Measurements from ENCODE around the gene SIPA1. TPM values are rescaled to one million over a fixed set of nuclear protein-coding genes. Genes with fewer than 3 reads are reported as not detected.

Gene SIPA1
- total RNA-seq, 1 experiment from 2014 or later: 105 TPM

DNA sequence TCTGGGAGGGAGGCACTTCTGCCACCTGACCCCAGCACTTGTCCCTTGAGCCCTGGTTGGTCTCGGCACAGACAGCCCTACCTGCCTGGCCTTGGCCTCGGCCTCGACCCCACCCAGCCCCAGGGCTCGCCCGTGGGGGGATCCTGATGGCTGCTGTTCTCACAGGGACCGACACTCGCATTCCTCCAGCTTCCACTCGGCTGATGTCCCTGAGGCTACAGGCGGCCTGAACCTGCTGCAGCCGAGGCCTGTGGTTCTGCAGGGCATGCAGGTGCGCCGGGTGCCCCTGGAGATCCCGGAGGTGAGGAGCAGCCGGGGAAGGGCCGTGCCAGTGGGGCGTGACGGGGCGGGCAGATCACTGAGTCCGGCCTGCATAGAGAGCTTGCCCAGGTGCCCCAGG is 17.2 kb upstream of the SIPA1 start:
- Histone ChIP-seq H3K4me2 (ENCODE audit: low read length) (no peak overlapping the region), H3K9me2 (ENCODE audit: insufficient read depth) (no peaks in the 10 kb centered on the region), H2AFZ (ENCODE audit: low read depth, low read length, poor library complexity, severe bottlenecking) (no peak overlapping the region), H3K4me3 (replicated peaks in 1 of 2; ENCODE audit: low read depth in 1 of 2, low read length in 2 of 2) (no peak overlapping the region), H3K27ac (ENCODE audit: low read depth, low read length) (no peak overlapping the region), H3K4me1 (ENCODE audit: control insufficient read depth in 1 of 2, insufficient read depth in 2 of 2, low read length in 2 of 2) (peaks cover 4 to 11% of the 10 kb centered on the region in 2 experiments), H3K9ac (ENCODE audit: low read length) (no peak overlapping the region), H3K79me2 (ENCODE audit: insufficient read depth, low read length) (peaks cover 33% of the 10 kb centered on the region), H4K20me1 (ENCODE audit: insufficient read depth) (no peaks in the 10 kb centered on the region), H3K9me3 (ENCODE audit: control insufficient read depth in 1 of 2, insufficient read depth in 1 of 2, low read depth in 1 of 2, low read length in 2 of 2) (no peaks in the 10 kb centered on the region), H3K27me3 (ENCODE audit: insufficient read depth, low read length) (no peaks in the 10 kb centered on the region), H3K36me3 (ENCODE audit: control insufficient read depth in 1 of 2, insufficient read depth in 2 of 2, low read length in 2 of 2) (peaks cover 22 to 24% of the 10 kb centered on the region in 2 experiments; a peak in 3 of 4 replicates)
- ATAC-seq (no peak), DNase-seq (ENCODE audit: low read depth, low spot score) (no peak)
- CTCF ChIA-PET: no interaction called here
- POLR2A ChIA-PET: no interaction called here
- RAD21 ChIA-PET (ENCODE audit: low non-redundant PET in 1 of 2, low total read pairs in 2 of 2, uncharacterized antibody in 2 of 2, unreplicated experiment in 2 of 2): no interaction called here
- intact Hi-C loops (cut with micrococcal nuclease): no loop called here
- no TSS peak for BruUV-seq (replicated peaks)
- TF ChIP-seq EZH2 (IDR thresholded peaks at IDR 0.05): no peak
- TF ChIP-seq, protein P1, sequence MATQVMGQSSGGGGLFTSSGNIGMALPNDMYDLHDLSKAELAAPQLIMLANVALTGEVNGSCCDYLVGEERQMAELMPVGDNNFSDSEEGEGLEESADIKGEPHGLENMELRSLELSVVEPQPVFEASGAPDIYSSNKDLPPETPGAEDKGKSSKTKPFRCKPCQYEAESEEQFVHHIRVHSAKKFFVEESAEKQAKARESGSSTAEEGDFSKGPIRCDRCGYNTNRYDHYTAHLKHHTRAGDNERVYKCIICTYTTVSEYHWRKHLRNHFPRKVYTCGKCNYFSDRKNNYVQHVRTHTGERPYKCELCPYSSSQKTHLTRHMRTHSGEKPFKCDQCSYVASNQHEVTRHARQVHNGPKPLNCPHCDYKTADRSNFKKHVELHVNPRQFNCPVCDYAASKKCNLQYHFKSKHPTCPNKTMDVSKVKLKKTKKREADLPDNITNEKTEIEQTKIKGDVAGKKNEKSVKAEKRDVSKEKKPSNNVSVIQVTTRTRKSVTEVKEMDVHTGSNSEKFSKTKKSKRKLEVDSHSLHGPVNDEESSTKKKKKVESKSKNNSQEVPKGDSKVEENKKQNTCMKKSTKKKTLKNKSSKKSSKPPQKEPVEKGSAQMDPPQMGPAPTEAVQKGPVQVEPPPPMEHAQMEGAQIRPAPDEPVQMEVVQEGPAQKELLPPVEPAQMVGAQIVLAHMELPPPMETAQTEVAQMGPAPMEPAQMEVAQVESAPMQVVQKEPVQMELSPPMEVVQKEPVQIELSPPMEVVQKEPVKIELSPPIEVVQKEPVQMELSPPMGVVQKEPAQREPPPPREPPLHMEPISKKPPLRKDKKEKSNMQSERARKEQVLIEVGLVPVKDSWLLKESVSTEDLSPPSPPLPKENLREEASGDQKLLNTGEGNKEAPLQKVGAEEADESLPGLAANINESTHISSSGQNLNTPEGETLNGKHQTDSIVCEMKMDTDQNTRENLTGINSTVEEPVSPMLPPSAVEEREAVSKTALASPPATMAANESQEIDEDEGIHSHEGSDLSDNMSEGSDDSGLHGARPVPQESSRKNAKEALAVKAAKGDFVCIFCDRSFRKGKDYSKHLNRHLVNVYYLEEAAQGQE (IDR thresholded peaks at IDR 0.05; ENCODE audit: low read depth): no peak
- no peak for TF ChIP-seq EZH2phosphoT487 (IDR thresholded peaks at IDR 0.05; ENCODE audit: borderline replicate concordance)
- TF ChIP-seq ELF1 (IDR thresholded peaks at IDR 0.05; ENCODE audit: borderline replicate concordance, low read depth): no peak
- no peak for TF ChIP-seq SP1 (IDR thresholded peaks at IDR 0.05; ENCODE audit: low read depth)
- no peak for TF ChIP-seq TCF7L2 (IDR thresholded peaks at IDR 0.05; ENCODE audit: borderline replicate concordance, extremely low read depth, insufficient read depth, insufficient read length)
- TF ChIP-seq ZFX (IDR thresholded peaks at IDR 0.05): no peak
- TF ChIP-seq FOSL1 (IDR thresholded peaks at IDR 0.05; ENCODE audit: low read depth): no peak
- TF ChIP-seq, protein P2, sequence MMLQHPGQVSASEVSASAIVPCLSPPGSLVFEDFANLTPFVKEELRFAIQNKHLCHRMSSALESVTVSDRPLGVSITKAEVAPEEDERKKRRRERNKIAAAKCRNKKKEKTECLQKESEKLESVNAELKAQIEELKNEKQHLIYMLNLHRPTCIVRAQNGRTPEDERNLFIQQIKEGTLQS (IDR thresholded peaks at IDR 0.05): no peak
- TF ChIP-seq RAD21 (IDR thresholded peaks at IDR 0.05; ENCODE audit: low read depth): no peak
- TF ChIP-seq ZNF274 (IDR thresholded peaks at IDR 0.05; ENCODE audit: low read depth, low read length): no peak

Measured in HCT116 (cell line).